NCI-H1930 (cell line): ENCODE results near the gene SH3GL1.
A peak's percentile ranks its signal among the peaks of the same experiment; 100 is the strongest.

ENCODE experiments used
- DNase-seq, 2 experiments: peaks; one replicate each; lab custom pipeline; 2025; lab: John Stamatoyannopoulos, UW

The SH3GL1 gene

GRCh38 chr19:4431808-4432674, 31.7 kb upstream of the SH3GL1 start:
- no peak for DNase-seq

- no peak for DNase-seq
These were observed 30.9 kb upstream of the SH3GL1 start for GRCh38 chr19:4431296-4431695.

GRCh38 chr19:4430760-4431159, 30.4 kb upstream of the SH3GL1 start:
- no peak for DNase-seq

GRCh38 chr19:4429771-4430171, 29.4 kb upstream of the SH3GL1 start:
- no peak for DNase-seq

GRCh38 chr19:4429256-4429655, 28.9 kb upstream of the SH3GL1 start:
- DNase-seq: no peak

- DNase-seq: no peak
These were observed 28.1 kb upstream of the SH3GL1 start for GRCh38 chr19:4428326-4428975.

- DNase-seq: no peak
These were observed 25.2 kb upstream of the SH3GL1 start for GRCh38 chr19:4425537-4425936.

- no peak for DNase-seq
These were observed 23.2 kb upstream of the SH3GL1 start for GRCh38 chr19:4423416-4424126.

- DNase-seq: no peak
These were observed 15.9 kb upstream of the SH3GL1 start for GRCh38 chr19:4416268-4416667.

- no peak for DNase-seq
These were observed 15.0 kb upstream of the SH3GL1 start for GRCh38 chr19:4415352-4415751.

GRCh38 chr19:4414800-4415321, 14.5 kb upstream of the SH3GL1 start:
- DNase-seq: no peak

GRCh38 chr19:4414144-4414799, 13.9 kb upstream of the SH3GL1 start:
- no peak for DNase-seq

GRCh38 chr19:4413588-4413987, 13.2 kb upstream of the SH3GL1 start:
- DNase-seq: no peak

- no peak for DNase-seq
These were observed 9.0 kb upstream of the SH3GL1 start for GRCh38 chr19:4409123-4409933.

- DNase-seq: no peak
These were observed 6.3 kb upstream of the SH3GL1 start for GRCh38 chr19:4406626-4407025.

GRCh38 chr19:4405977-4406376, 5.6 kb upstream of the SH3GL1 start:
- no peak for DNase-seq

- no peak for DNase-seq
These were observed 2.8 kb upstream of the SH3GL1 start for GRCh38 chr19:4403005-4403761.

GRCh38 chr19:4402171-4403004, 2.0 kb upstream of the SH3GL1 start, which contains the start of gene CHAF1A:
CHAF1A (plus strand) TSS chr19:4402640; CDS start chr19:4402763, 123 bp downstream.
- peak; percentile 98 for DNase-seq

- DNase-seq: no peak
These were observed 1.4 kb upstream of the SH3GL1 start for GRCh38 chr19:4401769-4402170.

GRCh38 chr19:4399812-4400134, 574 bp downstream of the SH3GL1 start:
- no peak for DNase-seq
